Measurements from ENCODE around the gene DTX4.

Gene DTX4

GRCh38 chr11:59173964-59174663, 2.2 kb downstream of the DTX4 start:
- peak overlapping the region; percentile 70 for H3K4me3 ChIP-seq (replicated peaks; ENCODE audit: low read depth, low read length)
- TF ChIP-seq CTCF (IDR thresholded peaks at IDR 0.05; ENCODE audit: low read length, missing control alignments) = no peak
- peak; percentile 48 for DNase-seq (ENCODE audit: low read depth)

- peak; percentile 14 for DNase-seq (ENCODE audit: low read depth)
- no peak for TF ChIP-seq CTCF (IDR thresholded peaks at IDR 0.05; ENCODE audit: low read length, missing control alignments)
- H3K4me3 ChIP-seq (replicated peaks; ENCODE audit: low read depth, low read length) = no peak overlapping the region
These were observed 2.7 kb downstream of the DTX4 start for GRCh38 chr11:59174664-59175033.

GRCh38 chr11:59175091-59175501, 3.2 kb downstream of the DTX4 start:
- no peak for DNase-seq (ENCODE audit: low read depth)
- no peak overlapping the region for H3K4me3 ChIP-seq (replicated peaks; ENCODE audit: low read depth, low read length)
- no peak for TF ChIP-seq CTCF (IDR thresholded peaks at IDR 0.05; ENCODE audit: low read length, missing control alignments)

- no peak for DNase-seq (ENCODE audit: low read depth)
- H3K4me3 ChIP-seq (replicated peaks; ENCODE audit: low read depth, low read length) = no peak overlapping the region
- no peak for TF ChIP-seq CTCF (IDR thresholded peaks at IDR 0.05; ENCODE audit: low read length, missing control alignments)
These were observed 4.4 kb downstream of the DTX4 start for GRCh38 chr11:59176330-59176729.

- no peak for DNase-seq (ENCODE audit: low read depth)
- no peak for TF ChIP-seq CTCF (IDR thresholded peaks at IDR 0.05; ENCODE audit: low read length, missing control alignments)
- no peak overlapping the region for H3K4me3 ChIP-seq (replicated peaks; ENCODE audit: low read depth, low read length)
These were observed 6.5 kb downstream of the DTX4 start for GRCh38 chr11:59178402-59178801.

- DNase-seq (ENCODE audit: low read depth) = no peak
- no peak overlapping the region for H3K4me3 ChIP-seq (replicated peaks; ENCODE audit: low read depth, low read length)
- no peak for TF ChIP-seq CTCF (IDR thresholded peaks at IDR 0.05; ENCODE audit: low read length, missing control alignments)
These were observed 7.2 kb downstream of the DTX4 start for GRCh38 chr11:59179121-59179520.

- no peak for DNase-seq (ENCODE audit: low read depth)
- H3K4me3 ChIP-seq (replicated peaks; ENCODE audit: low read depth, low read length) = no peak overlapping the region
- no peak for TF ChIP-seq CTCF (IDR thresholded peaks at IDR 0.05; ENCODE audit: low read length, missing control alignments)
These were observed 8.3 kb downstream of the DTX4 start for GRCh38 chr11:59180168-59180776.

All from fibroblast of pulmonary artery (primary cell).